ENCODE measurements around the gene TMEM61.

DNA sequence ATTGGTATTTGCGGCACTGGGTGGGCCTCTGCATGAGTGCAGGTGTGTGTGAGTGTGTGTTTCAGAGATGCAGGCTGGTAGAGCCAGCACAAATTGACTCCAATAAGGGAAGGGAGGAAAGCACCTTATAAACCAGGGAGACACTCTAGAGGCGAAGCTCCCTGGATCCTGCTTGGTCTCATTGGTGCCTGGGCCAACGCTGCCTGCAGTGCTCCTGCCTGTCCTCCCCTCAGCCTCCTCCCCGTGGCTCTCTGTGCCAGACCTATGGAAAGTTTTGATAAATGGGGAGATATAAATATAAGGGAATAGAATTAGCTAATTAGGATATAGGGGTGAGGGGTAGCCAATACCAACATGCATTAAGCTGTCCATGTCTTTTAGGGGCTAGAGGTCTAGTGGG, 20.9 kb downstream of the TMEM61 start:
- TF ChIP-seq, protein P1, sequence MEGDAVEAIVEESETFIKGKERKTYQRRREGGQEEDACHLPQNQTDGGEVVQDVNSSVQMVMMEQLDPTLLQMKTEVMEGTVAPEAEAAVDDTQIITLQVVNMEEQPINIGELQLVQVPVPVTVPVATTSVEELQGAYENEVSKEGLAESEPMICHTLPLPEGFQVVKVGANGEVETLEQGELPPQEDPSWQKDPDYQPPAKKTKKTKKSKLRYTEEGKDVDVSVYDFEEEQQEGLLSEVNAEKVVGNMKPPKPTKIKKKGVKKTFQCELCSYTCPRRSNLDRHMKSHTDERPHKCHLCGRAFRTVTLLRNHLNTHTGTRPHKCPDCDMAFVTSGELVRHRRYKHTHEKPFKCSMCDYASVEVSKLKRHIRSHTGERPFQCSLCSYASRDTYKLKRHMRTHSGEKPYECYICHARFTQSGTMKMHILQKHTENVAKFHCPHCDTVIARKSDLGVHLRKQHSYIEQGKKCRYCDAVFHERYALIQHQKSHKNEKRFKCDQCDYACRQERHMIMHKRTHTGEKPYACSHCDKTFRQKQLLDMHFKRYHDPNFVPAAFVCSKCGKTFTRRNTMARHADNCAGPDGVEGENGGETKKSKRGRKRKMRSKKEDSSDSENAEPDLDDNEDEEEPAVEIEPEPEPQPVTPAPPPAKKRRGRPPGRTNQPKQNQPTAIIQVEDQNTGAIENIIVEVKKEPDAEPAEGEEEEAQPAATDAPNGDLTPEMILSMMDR (IDR thresholded peaks at IDR 0.05; ENCODE audit: low read depth, low read length) = no peak
- no peak for TF ChIP-seq EZH2phosphoT487 (IDR thresholded peaks at IDR 0.05; ENCODE audit: low read depth)

Measured in OCI-LY3 (cell line).